Ectodermal cell (in vitro differentiated cells): ENCODE measurements around the gene CDK2AP2.

Source experiments
- H3K27ac ChIP-seq: 2 replicates; pipeline ENCODE4 v1.7.0; 2013; ENCODE audit warnings: mild to moderate bottlenecking, low read depth, low read length; ENCODE audit not compliant: insufficient read depth, poor library complexity, severe bottlenecking
- H3K27me3 ChIP-seq: 2 replicates; pipeline ENCODE4 v1.7.0; 2013; ENCODE audit warnings: mild to moderate bottlenecking, low read length; ENCODE audit not compliant: insufficient read depth, control insufficient read depth, poor library complexity, severe bottlenecking
- H3K36me3 ChIP-seq: one replicate; pipeline ENCODE4 v1.7.0; 2013; ENCODE audit warnings: low read length; ENCODE audit not compliant: control insufficient read depth, insufficient read depth
- H3K4me1 ChIP-seq: one replicate; pipeline ENCODE4 v1.7.0; 2013; ENCODE audit warnings: low read length; ENCODE audit not compliant: control insufficient read depth, insufficient read depth
- H3K4me3 ChIP-seq: 2 replicates; pipeline ENCODE4 v1.7.0; 2013; ENCODE audit warnings: low read depth, low read length, control low read depth; ENCODE audit not compliant: insufficient read depth
- H3K9me3 ChIP-seq: 2 replicates; pipeline ENCODE4 v1.7.0; 2013; ENCODE audit warnings: mild to moderate bottlenecking, low read length, moderate library complexity; ENCODE audit not compliant: control insufficient read depth
- WGBS, 2 experiments: methylation state at CpG; one replicate each; pipeline ENCODE4 v1.1.7; 2013; ENCODE audit warnings: missing lambda C conversion rate in 2 of 2; 5-methylcytosine and 5-hydroxymethylcytosine counted together

The CDK2AP2 gene

GRCh38 chr11:67497656-67498291, 10.2 kb downstream of the CDK2AP2 start:
- Histone ChIP-seq H3K4me1 (no peaks in the 10 kb centered on the region), H3K4me3 (no peak overlapping the region), H3K36me3 (peaks cover 5% of the 10 kb centered on the region), H3K27me3 (no peaks in the 10 kb centered on the region), H3K9me3 (no peaks in the 10 kb centered on the region), H3K27ac (no peak overlapping the region)
- 93 to 95% methylated on average over 21 of the region's 21 CpGs for WGBS, 2 experiments

- H3K4me1 ChIP-seq: no peaks in the 10 kb centered on the region
- no peak overlapping the region for H3K27ac ChIP-seq
- H3K27me3 ChIP-seq: no peaks in the 10 kb centered on the region
- H3K4me3 ChIP-seq: no peak overlapping the region
- H3K9me3 ChIP-seq: no peaks in the 10 kb centered on the region
- H3K36me3 ChIP-seq: peaks cover 11% of the 10 kb centered on the region
- 95 to 96% methylated on average over 12 of the region's 12 CpGs for WGBS, 2 experiments
Measured at GRCh38 chr11:67496113-67496512, 11.8 kb downstream of the CDK2AP2 start.

DNA sequence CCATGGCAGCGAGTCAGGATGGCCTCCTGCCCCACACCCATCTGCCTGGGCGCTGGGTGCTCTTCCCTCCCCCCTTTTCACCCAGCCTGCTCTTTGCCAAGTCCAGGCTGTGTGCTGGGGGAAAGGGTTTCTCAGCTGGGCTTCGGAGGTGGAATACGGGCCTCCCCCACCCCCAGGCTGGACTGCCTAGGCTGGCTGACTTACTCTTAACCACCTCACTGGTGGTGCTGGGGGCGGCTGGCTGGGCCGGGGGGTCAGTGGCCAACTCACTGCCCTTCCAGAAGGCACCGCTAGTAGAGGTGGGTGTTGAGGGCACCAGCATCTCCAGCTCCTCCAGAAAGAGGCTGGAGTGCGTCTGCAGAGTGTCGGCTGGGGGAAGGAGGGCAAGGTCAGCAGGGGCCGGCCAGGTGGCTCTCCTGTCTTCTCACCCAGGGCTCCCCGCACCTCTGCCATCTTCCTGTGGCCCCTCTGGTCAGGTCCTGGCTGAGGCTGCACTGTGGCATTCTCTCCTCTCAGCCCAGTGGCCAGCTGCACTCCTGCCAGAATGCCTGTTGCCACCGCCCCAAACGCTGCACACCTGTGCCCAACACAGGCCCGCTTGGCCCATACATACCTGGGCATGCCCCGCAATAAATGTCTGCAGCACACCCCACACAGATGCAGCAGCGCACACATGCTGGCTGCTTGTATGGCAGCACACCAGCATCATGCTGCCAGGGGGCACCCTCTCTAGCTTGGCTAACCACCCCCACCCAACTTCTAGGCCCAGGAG, 12.5 kb downstream of the CDK2AP2 start:
- Histone ChIP-seq H3K4me3 (no peak overlapping the region), H3K36me3 (peaks cover 11% of the 10 kb centered on the region), H3K27ac (no peak overlapping the region), H3K27me3 (no peaks in the 10 kb centered on the region), H3K9me3 (no peaks in the 10 kb centered on the region), H3K4me1 (no peaks in the 10 kb centered on the region)
- WGBS, 2 experiments: 94% methylated on average over 16 of the region's 16 CpGs

- H3K36me3 ChIP-seq: peaks cover 11% of the 10 kb centered on the region
- H3K4me3 ChIP-seq: no peak overlapping the region
- H3K9me3 ChIP-seq: no peaks in the 10 kb centered on the region
- H3K4me1 ChIP-seq: no peaks in the 10 kb centered on the region
- no peak overlapping the region for H3K27ac ChIP-seq
- 92 to 93% methylated on average over 59 of the region's 59 CpGs for WGBS, 2 experiments
- H3K27me3 ChIP-seq: no peaks in the 10 kb centered on the region
Measured at GRCh38 chr11:67494371-67495233, 13.4 kb downstream of the CDK2AP2 start.

- H3K4me3 ChIP-seq: no peak overlapping the region
- no peak overlapping the region for H3K27ac ChIP-seq
- no peaks in the 10 kb centered on the region for H3K27me3 ChIP-seq
- H3K36me3 ChIP-seq: peaks cover 11% of the 10 kb centered on the region
- H3K9me3 ChIP-seq: no peaks in the 10 kb centered on the region
- H3K4me1 ChIP-seq: no peaks in the 10 kb centered on the region
- 96% methylated on average over 65 of the region's 65 CpGs for WGBS, 2 experiments
Measured at GRCh38 chr11:67493548-67494370, 14.2 kb downstream of the CDK2AP2 start.

- H3K9me3 ChIP-seq: no peaks in the 10 kb centered on the region
- no peaks in the 10 kb centered on the region for H3K27me3 ChIP-seq
- peaks cover 11% of the 10 kb centered on the region for H3K36me3 ChIP-seq
- H3K4me1 ChIP-seq: no peaks in the 10 kb centered on the region
- WGBS, 2 experiments: 89% methylated on average over 46 of the region's 46 CpGs
- no peak overlapping the region for H3K4me3 ChIP-seq
- H3K27ac ChIP-seq: no peak overlapping the region
Measured at GRCh38 chr11:67492801-67493547, 15.0 kb downstream of the CDK2AP2 start.

- Histone ChIP-seq H3K27me3 (no peaks in the 10 kb centered on the region), H3K36me3 (peaks cover 11% of the 10 kb centered on the region)
- 95% methylated on average over 19 of the region's 19 CpGs for WGBS, 2 experiments
Measured at GRCh38 chr11:67492069-67492727, 15.8 kb downstream of the CDK2AP2 start.

DNA sequence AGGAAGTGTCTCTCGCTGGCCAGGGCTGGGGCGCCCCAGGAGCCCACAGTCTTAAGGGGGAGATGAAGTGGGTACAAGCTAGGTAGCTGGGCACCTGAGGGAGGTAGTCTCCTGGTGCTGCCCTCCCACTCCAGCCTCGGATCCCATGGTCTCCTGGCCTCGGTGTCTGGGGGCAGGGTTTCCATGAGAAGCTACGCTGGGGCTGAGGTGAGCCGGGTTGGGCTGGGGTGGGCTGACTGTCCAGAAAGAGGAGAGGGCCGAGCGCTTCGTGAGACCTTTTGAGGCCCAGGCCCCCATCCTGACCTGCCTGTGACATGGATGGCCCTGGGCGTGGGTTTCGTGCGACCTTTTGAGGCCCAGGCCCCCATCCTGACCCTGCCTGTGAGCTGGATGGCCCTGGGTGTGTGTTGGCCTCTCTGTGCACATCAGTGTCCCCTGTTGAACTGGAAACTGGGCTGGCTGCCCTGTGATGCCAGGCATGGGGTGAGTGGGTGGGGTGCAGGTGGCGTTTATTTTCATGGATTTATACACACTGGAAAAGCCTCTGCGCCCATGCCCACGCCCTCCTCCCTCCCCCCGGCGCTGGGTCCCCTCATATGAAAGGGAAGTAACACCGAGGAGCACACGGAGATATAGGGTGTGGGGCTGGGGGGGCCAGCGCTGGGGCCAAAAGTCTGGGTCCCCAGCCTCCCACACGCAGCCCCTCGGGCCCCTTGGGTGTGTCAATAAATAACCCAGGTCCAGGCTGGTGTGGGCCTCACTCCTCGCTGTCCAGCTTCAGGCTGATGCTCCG, 16.5 kb downstream of the CDK2AP2 start:
- Histone ChIP-seq H3K9me3 (no peaks in the 10 kb centered on the region), H3K27ac (no peak overlapping the region), H3K4me3 (no peak overlapping the region), H3K36me3 (peaks cover 11% of the 10 kb centered on the region), H3K27me3 (no peaks in the 10 kb centered on the region), H3K4me1 (no peaks in the 10 kb centered on the region)
- 95 to 96% methylated on average over 24 of the region's 24 CpGs for WGBS, 2 experiments

More at GRCh38 chr11:67492069-67492727, 15.8 kb downstream of the CDK2AP2 start:
- Histone ChIP-seq H3K4me3 (no peak overlapping the region), H3K4me1 (no peaks in the 10 kb centered on the region), H3K9me3 (no peaks in the 10 kb centered on the region), H3K27ac (no peak overlapping the region)
